DOHH2 (cell line): ENCODE results near the gene MEGF10.
"Not testable (repeated sequence)": the region's sequence is repeated elsewhere in the genome, so short reads cannot be mapped to it uniquely, and the experiment has no call there.

Experiments
- H3F3A ChIP-seq: fragments of 200-600 bp; sonication (generic), shearing (Covaris generic); 2 replicates; pipeline ENCODE4 v1.6.0; 2016; ENCODE audit warnings: antibody characterized with exemption, mild to moderate bottlenecking; ENCODE audit not compliant: control insufficient read depth, insufficient read depth
- H3K27ac ChIP-seq: fragments of 200-600 bp; sonication (generic); 2 replicates; pipeline ENCODE4 v1.5.1; 2014; ENCODE audit warnings: low read depth, mild to moderate bottlenecking, low read length, moderate library complexity
- H3K27me3 ChIP-seq: fragments of 200-600 bp; sonication (generic); 2 replicates; pipeline ENCODE4 v1.6.1; 2014; ENCODE audit warnings: mild to moderate bottlenecking, low read length, mixed read lengths; ENCODE audit not compliant: control insufficient read depth
- H3K36me3 ChIP-seq: fragments of 200-600 bp; sonication (generic); 2 replicates; pipeline ENCODE4 v1.6.1; 2014; ENCODE audit warnings: mild to moderate bottlenecking, low read length, moderate library complexity, mixed read lengths; ENCODE audit not compliant: control insufficient read depth
- H3K4me1 ChIP-seq: fragments of 200-600 bp; sonication (generic); 2 replicates; pipeline ENCODE4 v1.6.1; 2014; ENCODE audit warnings: mild to moderate bottlenecking, low read length, mixed read lengths; ENCODE audit not compliant: control insufficient read depth
- H3K4me2 ChIP-seq: fragments of 200-600 bp; sonication (generic); 2 replicates; pipeline ENCODE4 v1.6.0; 2014; ENCODE audit warnings: mild to moderate bottlenecking, low read length, moderate library complexity
- H3K4me3 ChIP-seq: fragments of 200-600 bp; sonication (generic); 2 replicates; pipeline ENCODE4 v1.5.1; 2014; ENCODE audit warnings: mild to moderate bottlenecking, low read length, mixed read lengths
- H3K79me2 ChIP-seq: fragments of 200-600 bp; sonication (generic); 2 replicates; pipeline ENCODE4 v1.6.1; 2014; ENCODE audit warnings: mild to moderate bottlenecking, low read length, mixed read lengths; ENCODE audit not compliant: control insufficient read depth
- H3K9me2 ChIP-seq: fragments of 200-600 bp; sonication (generic); replicated peaks from 2 replicates; pipeline ENCODE4 v1.6.1; 2014; ENCODE audit warnings: mild to moderate bottlenecking, low read length, mixed read lengths; ENCODE audit not compliant: control insufficient read depth
- H3K9me3 ChIP-seq: fragments of 200-600 bp; sonication (generic); 2 replicates; pipeline ENCODE4 v1.6.1; 2014; ENCODE audit warnings: antibody characterized with exemption, low read length, mixed read lengths; ENCODE audit not compliant: control insufficient read depth, insufficient read depth
- H4K20me1 ChIP-seq: fragments of 200-600 bp; sonication (generic); 2 replicates; pipeline ENCODE4 v1.6.0; 2014; ENCODE audit warnings: low read depth, mild to moderate bottlenecking, antibody characterized with exemption, low read length, moderate library complexity; ENCODE audit not compliant: control insufficient read depth, insufficient read depth
- EZH2phosphoT487 ChIP-seq: fragments of 200-600 bp; sonication (generic); IDR thresholded peaks from 2 replicates; pipeline ENCODE4 v1.6.1; 2017; ENCODE audit warnings: borderline replicate concordance, mild to moderate bottlenecking, antibody characterized with exemption, low read length, moderate library complexity, mixed read lengths
- TF ChIP-seq, protein P1 (sequence below): fragments of 200-600 bp; sonication (generic); IDR thresholded peaks from one replicate; pipeline ENCODE4 v1.5.1; 2014; ENCODE audit warnings: antibody characterized with exemption, mild to moderate bottlenecking, low read depth, low read length; ENCODE audit not compliant: poor library complexity, severe bottlenecking

The MEGF10 gene

DNA sequence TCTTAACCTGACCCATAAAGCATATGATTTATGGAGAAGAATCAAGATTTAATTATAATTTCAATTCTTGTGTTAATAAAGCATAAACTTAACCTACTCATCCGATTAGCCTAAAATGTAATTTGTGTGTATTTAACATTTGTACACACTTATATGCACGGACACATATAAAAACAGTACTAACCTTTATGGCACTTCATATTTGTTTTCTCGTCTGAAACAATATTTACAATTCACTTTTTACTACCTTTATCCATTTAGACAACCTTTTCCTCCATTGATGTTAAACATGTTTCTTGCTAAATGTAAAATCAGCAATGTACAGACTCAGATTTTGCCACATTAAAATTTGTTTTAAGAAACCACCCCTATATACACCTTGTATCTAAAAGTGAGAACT is 22.8 kb downstream of the MEGF10 start:
- no peaks in the 10 kb centered on the region for H3K79me2 ChIP-seq
- no peaks in the 10 kb centered on the region for H3K36me3 ChIP-seq
- no peak overlapping the region for H3K4me3 ChIP-seq
- no peaks in the 10 kb centered on the region for H4K20me1 ChIP-seq
- H3K4me2 ChIP-seq, result no peak overlapping the region
- no peak overlapping the region for H3K27ac ChIP-seq
- no peaks in the 10 kb centered on the region for H3F3A ChIP-seq
- H3K4me1 ChIP-seq, result no peaks in the 10 kb centered on the region
- TF ChIP-seq, protein P1, sequence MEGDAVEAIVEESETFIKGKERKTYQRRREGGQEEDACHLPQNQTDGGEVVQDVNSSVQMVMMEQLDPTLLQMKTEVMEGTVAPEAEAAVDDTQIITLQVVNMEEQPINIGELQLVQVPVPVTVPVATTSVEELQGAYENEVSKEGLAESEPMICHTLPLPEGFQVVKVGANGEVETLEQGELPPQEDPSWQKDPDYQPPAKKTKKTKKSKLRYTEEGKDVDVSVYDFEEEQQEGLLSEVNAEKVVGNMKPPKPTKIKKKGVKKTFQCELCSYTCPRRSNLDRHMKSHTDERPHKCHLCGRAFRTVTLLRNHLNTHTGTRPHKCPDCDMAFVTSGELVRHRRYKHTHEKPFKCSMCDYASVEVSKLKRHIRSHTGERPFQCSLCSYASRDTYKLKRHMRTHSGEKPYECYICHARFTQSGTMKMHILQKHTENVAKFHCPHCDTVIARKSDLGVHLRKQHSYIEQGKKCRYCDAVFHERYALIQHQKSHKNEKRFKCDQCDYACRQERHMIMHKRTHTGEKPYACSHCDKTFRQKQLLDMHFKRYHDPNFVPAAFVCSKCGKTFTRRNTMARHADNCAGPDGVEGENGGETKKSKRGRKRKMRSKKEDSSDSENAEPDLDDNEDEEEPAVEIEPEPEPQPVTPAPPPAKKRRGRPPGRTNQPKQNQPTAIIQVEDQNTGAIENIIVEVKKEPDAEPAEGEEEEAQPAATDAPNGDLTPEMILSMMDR, result no peak
- no peak for TF ChIP-seq EZH2phosphoT487
- H3K27me3 ChIP-seq, result peaks cover 24% of the 10 kb centered on the region
- no peaks in the 10 kb centered on the region for H3K9me2 ChIP-seq
- H3K9me3 ChIP-seq, result no peaks in the 10 kb centered on the region

DNA sequence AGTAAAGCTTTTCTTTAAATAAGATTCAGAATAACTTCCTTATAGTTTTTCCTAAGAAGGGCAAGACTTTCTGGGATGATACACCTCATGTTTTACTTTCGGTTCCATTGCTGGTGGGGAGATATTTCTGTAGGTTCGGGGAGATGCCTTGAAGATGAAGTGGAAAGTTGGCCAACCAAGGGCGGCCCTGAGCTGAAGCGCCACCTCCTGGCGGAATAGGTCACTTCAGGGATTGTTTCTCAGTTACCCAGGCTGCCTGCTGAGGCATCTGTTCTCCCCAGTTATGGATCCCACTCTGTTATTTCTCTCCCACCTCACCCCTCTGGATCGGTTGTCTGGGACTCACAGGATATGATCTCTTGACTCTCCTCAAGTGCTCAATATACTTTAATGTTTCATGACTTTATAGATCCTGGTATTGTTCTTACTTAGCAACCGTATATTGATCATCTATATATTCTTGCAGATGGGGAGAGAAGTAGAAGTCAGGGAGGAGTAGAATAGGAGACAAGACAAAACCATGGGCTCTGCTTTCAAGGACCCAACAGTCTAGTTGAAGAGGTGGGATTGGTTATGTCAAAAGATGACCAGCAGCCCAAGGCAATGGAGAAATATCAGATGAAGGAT is 23.4 kb downstream of the MEGF10 start:
- Histone ChIP-seq H3K9me3 (no peaks in the 10 kb centered on the region), H3K4me2 (no peak overlapping the region), H4K20me1 (no peaks in the 10 kb centered on the region), H3K27me3 (peaks cover 24% of the 10 kb centered on the region), H3K27ac (no peak overlapping the region), H3F3A (no peaks in the 10 kb centered on the region), H3K36me3 (no peaks in the 10 kb centered on the region), H3K4me1 (no peaks in the 10 kb centered on the region), H3K9me2 (no peaks in the 10 kb centered on the region), H3K79me2 (no peaks in the 10 kb centered on the region), H3K4me3 (no peak overlapping the region)
- TF ChIP-seq, protein P1, result peak; percentile 90
- TF ChIP-seq EZH2phosphoT487, result no peak

GRCh38 chr5:127316011-127316410 is 25.4 kb downstream of the MEGF10 start:
- Histone ChIP-seq H4K20me1 (no peaks in the 10 kb centered on the region), H3K36me3 (no peaks in the 10 kb centered on the region), H3K27me3 (peaks cover 21% of the 10 kb centered on the region), H3K4me3 (no peak overlapping the region), H3K4me2 (no peak overlapping the region), H3K9me2 (no peaks in the 10 kb centered on the region), H3K27ac (no peak overlapping the region), H3K4me1 (peaks cover 12% of the 10 kb centered on the region), H3F3A (no peaks in the 10 kb centered on the region), H3K79me2 (no peaks in the 10 kb centered on the region), H3K9me3 (no peaks in the 10 kb centered on the region)
- TF ChIP-seq EZH2phosphoT487, result no peak
- TF ChIP-seq, protein P1, result no peak

DNA sequence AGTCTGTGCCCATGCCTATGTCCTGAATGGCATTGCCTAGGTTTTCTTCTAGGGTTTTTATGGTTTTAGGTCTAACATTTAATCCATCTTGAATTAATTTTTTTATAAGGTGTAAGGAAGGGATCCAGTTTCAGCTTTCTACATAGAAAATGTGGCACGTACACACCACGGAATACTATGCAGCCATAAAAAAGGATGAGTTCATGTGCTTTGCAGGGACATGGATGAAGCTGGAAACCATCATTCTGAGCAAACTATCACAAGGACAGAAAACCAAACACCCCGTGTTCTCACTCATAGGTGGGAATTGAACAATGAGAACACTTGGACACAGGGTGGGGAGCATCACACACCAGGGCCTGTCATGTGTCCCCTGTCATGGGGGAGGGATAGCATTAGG is 26.8 kb downstream of the MEGF10 start:
- H3K79me2 ChIP-seq, H3K4me3 ChIP-seq, H3K27ac ChIP-seq, H3K9me3 ChIP-seq, H3K4me2 ChIP-seq, H3K36me3 ChIP-seq, H3F3A ChIP-seq, H3K9me2 ChIP-seq, H4K20me1 ChIP-seq: not testable (repeated sequence)
- peaks cover 17% of the 10 kb centered on the region for H3K27me3 ChIP-seq
- H3K4me1 ChIP-seq, result peaks cover 15% of the 10 kb centered on the region
